Stimulated activated CD4-positive, alpha-beta T cell treated with anti-CD3 and anti-CD28 coated beads, Interleukin-2, amount 100 ng/mL, for 24 hours (primary cell): ENCODE results near the gene SCAI.
"Not testable (repeated sequence)": the region's sequence is repeated elsewhere in the genome, so short reads cannot be mapped to it uniquely, and the experiment has no call there.

ENCODE experiments used
- DNase-seq, 2 donors: peaks; one replicate each; pipeline ENCODE4 v3.0.0-alpha.2; 2020

SCAI gene

GRCh38 chr9:125103021-125103420, 40.3 kb downstream of the SCAI start:
- no peak for DNase-seq

GRCh38 chr9:125100822-125101221, 42.5 kb downstream of the SCAI start:
- DNase-seq, result no peak

- DNase-seq, result no peak
Measured at GRCh38 chr9:125099816-125100215, 43.5 kb downstream of the SCAI start.

GRCh38 chr9:125095821-125096443, 47.4 kb downstream of the SCAI start:
- DNase-seq, result no peak

- DNase-seq, result no peak
Measured at GRCh38 chr9:125091121-125091520, 52.2 kb downstream of the SCAI start.

- DNase-seq, result no peak
Measured at GRCh38 chr9:125089331-125089730, 54.0 kb downstream of the SCAI start.

GRCh38 chr9:125088752-125089151, 54.6 kb downstream of the SCAI start:
- DNase-seq, result no peak

GRCh38 chr9:125085703-125086477, 57.4 kb downstream of the SCAI start:
- DNase-seq, result no peak

GRCh38 chr9:125082197-125082596, 61.1 kb downstream of the SCAI start:
- not testable (repeated sequence) for DNase-seq

- not testable (repeated sequence) for DNase-seq
Measured at GRCh38 chr9:125080797-125081196, 62.5 kb downstream of the SCAI start.

GRCh38 chr9:125079931-125080330, 63.4 kb downstream of the SCAI start:
- DNase-seq, result no peak

- no peak for DNase-seq
Measured at GRCh38 chr9:125075997-125076396, 67.3 kb downstream of the SCAI start.

- no peak for DNase-seq
Measured at GRCh38 chr9:125074976-125075375, 68.4 kb downstream of the SCAI start.

- no peak for DNase-seq
Measured at GRCh38 chr9:125066839-125067619, 76.3 kb downstream of the SCAI start.

- no peak for DNase-seq
Measured at GRCh38 chr9:125061391-125061790, 81.9 kb downstream of the SCAI start.

- no peak for DNase-seq
Measured at GRCh38 chr9:125049212-125050049, 93.9 kb downstream of the SCAI start.

- no peak for DNase-seq
Measured at GRCh38 chr9:125043631-125044030, 99.7 kb downstream of the SCAI start.

- DNase-seq, result no peak
Measured at GRCh38 chr9:125043148-125043547, 100.2 kb downstream of the SCAI start.

GRCh38 chr9:125038166-125038565, 105.2 kb downstream of the SCAI start:
- DNase-seq, result no peak

GRCh38 chr9:125028041-125028440, 115.3 kb downstream of the SCAI start:
- no peak for DNase-seq

- DNase-seq, result no peak
Measured at GRCh38 chr9:125024917-125025316, 118.4 kb downstream of the SCAI start.

GRCh38 chr9:125021069-125021468, 122.3 kb downstream of the SCAI start:
- DNase-seq, result no peak

- DNase-seq, result not testable (repeated sequence)
Measured at GRCh38 chr9:125015655-125016054, 127.7 kb downstream of the SCAI start.
